COR-L47 (cell line): Measurements from ENCODE around the gene MCRIP2.

Source experiments
- DNase-seq: peaks from one replicate; lab custom pipeline; 2025; lab: John Stamatoyannopoulos, UW

MCRIP2 gene

DNA sequence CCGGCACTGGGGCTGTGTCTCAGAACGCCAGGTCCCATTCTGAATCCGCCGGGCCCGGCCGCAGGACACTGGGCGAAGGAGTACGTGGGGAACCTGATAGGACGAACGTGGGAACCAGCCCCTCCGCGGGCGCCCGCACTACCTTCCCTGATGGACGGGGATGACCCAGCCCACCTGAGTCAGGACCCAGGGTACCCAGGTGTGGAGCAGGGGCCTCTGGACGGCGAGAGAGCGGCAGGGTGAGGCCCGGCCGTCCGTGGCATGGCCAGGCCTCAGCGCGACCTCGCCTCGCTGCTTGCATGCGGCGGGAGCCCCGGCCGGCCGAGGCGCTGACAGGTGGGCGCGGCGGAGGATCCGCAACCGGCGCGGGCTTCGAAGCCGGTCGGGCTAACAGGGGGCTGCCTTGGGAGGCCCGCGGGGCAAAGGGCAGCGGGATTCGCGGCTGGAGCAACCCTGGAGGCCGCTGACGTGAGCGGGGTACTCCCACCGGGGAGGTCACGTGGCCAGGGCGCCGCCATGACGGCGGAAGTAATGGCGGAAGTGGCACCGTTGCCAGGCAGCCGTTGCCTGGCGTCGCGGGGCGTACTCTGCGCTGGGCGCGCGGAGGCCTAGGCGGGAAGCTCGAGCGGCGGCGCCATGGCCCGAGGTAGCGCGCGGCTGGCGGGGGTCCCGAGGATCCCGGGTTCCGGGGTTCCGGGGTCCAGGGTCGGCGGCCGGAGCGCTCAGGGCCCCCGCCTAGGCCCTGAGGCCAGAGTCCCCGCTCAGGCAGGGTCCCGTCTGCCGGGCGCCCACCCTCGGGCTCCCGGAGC is 7.4 kb downstream of the MCRIP2 start, which contains the start of gene WDR90:
Gene WDR90 (plus strand): TSS at position 585 of the 809 bp plus-strand sequence. CDS start 52 bp downstream, at position 637.
- peak; percentile 92 for DNase-seq

DNA sequence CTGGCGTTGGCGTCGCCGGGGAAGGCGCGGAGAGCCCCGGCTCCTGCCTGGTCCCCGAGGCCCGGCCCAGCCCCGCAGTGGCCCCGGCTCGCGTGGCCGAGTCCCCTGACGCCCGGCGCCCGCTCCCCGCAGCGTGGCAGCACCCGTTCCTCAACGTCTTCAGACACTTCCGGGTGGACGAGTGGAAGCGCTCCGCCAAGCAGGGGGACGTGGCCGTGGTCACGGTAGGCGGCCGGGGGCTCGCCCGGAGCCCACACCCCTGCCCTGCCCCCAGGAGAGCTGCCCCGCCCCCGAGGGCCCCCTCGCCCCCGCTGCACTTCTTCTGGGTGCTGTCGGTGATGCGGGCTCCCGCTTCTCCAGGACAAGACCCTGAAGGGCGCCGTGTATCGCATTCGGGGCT is 8.0 kb downstream of the MCRIP2 start:
- no peak for DNase-seq

DNA sequence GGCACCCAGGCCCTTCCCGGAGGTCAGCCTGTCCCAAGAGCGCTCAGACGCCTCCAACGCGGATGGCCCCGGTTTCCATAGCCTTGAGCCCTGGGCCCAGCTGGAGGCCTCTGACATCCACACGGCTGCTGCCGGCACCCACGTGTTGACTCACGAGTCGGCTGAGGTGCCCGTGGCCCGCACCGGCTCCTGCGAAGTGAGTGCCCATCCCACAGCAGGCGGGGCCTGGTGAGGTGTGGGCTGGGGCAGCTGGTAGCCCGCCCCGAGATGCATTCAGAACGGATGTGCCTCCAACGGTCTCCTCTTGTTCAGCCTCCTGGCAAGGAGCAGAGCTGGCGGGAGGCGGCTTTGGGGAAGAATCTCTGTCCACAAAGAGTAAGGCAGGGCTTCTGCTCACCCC is 10.2 kb downstream of the MCRIP2 start:
- DNase-seq: no peak

DNA sequence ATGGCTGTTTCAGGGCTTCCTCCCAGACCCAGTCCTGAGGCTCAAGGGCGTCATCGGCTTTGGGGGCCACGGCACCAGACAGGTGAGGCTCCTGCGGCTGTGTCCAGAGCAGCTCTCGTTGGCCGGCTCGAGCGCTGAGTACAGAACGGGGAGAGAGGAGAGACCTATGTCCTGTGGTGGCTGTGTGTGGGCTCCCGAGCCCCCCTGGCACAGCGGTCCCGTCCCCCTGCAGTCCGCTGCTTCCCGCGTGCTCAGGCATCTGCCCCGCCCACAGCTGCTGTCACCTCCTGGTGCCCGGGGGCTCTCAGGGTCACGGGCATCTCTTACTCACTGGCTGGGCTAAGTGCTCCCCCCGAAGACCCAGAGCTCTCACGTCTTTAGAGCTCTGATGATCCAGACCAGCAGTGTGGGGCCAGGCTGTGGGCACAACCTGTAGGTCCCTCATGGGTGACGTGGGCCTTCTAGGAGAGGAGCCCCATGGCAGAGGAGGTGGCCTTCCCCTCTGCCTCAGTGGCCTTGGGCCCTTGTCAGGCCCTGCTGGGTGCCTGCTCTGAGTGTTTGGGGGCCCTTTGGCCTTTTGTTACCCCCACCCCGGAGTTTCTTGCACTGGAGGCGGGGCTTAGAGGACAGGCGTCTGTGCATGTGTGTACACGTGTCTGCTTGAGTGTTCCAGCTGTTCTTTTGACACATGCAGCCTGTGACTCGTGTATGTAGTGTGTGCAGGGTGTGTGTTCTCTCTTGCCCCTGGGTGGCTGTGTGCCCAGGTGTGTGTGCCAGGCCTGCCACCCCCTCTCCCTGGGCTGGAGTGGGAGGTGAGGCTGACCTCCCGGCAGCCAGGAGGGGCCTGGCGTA is 11.1 kb downstream of the MCRIP2 start:
- DNase-seq: no peak

DNA sequence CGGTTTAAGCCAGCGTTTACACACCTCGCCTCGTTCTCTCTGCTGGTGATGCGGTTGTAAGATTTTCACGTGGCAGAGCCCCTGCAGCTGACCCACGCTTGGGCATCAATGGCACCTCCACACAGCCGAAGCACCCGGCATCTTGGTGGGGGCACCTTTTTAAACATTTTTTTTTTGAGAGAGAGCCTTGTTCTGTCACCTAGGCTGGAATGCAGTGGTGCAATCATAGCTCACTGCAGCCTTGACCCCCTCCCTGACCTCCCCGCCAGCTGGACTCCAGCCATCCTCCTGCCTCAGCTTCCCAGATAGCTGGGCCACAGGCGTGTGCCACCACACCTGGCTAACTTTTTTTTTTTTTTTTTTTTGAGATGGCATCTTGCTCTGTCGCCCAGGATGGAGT is 12.4 kb downstream of the MCRIP2 start:
- DNase-seq: no peak

DNA sequence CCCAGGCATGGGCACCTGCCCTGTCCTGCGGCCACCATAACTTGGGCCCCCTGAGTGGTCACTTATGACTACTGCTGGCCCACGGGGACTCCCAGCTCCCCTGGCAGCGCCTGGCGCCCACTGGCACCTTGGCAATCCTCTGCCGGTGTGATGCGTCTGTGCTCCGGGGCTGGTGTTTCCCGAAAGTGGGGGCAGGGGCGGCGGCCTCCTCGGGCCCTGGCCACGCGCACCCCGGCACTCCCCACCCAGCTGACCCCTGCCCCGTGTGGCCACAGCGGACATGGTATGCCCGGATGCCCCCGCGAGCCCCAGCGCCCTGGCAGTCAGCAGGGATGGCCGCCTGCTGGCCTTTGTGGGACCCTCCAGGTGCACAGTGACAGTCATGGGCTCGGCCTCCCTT is 15.9 kb downstream of the MCRIP2 start:
- no peak for DNase-seq

DNA sequence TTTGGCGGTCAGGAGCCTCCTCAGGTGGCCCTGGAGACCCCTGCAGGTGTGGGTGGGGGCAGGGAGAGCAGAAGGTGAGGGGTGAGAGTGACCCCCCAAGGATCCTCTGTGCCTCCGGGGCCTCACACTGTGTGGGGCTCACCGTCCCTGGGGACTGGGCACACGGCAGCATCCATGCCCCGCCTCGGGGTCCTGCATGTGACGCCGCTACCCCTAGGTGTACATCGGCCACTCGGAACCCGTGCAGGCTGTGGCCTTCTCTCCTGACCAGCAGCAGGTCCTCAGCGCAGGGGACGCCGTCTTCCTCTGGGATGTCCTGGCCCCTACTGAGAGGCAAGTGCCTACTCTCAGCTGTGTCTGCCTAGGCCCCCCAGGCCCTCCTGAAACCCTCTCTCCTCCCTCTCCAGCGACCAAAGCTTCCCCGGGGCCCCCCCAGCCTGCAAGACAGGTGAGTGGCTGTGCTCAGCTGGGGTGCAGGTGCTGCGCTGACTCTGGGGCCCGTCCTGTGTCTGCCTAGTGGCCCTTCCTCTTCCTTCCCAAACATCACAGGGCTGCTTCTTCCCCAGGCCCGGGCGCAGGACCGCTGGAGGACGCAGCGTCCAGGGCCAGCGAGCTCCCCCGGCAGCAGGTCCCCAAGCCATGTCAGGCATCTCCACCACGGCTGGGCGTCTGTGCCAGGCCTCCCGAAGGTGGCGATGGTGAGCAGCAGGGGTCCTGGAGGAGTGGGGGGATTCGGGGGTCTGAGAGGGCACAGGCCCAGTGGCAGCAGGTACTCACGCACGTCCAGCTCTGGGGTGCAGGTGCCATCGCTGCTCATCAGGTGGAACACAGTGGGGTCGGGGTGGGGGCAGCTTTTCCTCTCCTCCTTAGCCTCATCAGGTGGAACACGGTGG is 17.3 kb downstream of the MCRIP2 start:
- no peak for DNase-seq

DNA sequence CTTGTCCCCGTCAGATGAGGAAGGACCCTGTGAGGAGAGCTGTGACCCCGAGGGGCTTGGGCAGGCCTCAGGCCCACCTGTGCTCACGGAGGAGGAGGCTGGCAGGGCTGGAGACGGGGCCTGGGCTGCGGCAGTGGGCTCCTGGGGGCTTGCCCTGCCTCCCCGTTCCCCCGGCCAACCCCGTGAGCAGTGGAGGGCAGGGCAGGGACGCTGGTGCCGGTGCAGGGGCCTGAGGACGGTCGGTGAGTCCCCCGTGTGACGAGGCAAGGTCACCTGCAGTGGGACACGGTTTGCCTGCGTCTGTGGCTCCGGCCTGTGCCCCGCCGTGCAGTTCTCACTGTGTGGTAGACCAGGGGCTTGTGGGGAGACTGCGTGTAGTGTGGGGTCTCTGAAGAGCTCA is 18.0 kb downstream of the MCRIP2 start:
- DNase-seq: no peak

DNA sequence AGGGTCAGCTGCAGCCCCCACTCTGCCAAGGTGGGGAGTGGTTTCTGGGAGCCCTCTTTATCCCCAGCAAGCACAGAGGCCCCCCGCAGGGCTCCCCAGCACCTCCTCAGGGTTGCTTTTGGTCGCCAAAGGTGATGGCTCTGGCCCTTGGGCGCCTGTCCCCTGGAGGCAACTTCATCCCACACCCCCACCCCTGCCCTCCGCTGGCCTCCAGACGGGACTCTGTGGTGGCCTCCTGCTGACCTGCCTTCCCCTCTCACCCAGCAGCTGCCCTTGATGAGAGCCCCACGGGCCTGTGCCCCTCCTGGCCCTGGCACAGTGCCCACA is 18.5 kb downstream of the MCRIP2 start:
- no peak for DNase-seq

DNA sequence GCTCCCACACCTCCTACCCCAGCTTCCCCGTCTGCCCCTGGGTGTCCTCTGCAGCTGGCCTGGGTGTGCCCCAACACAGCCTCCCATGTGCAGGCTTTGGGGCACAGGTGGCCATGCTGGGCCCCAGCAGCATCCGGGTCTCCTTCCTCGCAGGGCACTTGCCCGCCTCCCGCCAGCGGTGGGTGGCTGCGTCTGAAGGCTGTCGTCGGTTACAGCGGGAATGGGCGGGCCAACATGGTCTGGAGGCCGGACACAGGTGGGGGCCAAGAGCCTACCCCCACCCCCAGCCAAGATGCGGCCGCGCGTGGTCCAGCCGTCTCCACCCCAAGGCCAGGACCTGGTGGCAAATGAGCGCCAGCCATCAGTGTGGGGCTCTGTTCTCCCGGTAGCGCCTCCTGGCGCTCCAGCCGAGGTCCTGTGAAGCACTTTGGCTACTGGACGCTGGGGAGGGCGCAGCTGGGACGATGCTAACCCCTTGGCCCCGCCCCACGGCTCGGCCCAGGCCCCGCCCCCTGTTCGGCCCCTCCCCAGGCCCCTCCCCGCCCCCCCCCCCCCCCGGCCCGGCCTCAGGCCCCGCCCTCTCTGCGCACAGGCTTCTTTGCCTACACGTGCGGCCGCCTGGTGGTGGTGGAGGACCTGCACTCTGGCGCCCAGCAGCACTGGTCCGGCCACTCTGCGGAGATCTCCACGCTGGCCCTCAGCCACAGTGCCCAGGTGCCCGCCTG is 19.0 kb downstream of the MCRIP2 start:
- no peak for DNase-seq

DNA sequence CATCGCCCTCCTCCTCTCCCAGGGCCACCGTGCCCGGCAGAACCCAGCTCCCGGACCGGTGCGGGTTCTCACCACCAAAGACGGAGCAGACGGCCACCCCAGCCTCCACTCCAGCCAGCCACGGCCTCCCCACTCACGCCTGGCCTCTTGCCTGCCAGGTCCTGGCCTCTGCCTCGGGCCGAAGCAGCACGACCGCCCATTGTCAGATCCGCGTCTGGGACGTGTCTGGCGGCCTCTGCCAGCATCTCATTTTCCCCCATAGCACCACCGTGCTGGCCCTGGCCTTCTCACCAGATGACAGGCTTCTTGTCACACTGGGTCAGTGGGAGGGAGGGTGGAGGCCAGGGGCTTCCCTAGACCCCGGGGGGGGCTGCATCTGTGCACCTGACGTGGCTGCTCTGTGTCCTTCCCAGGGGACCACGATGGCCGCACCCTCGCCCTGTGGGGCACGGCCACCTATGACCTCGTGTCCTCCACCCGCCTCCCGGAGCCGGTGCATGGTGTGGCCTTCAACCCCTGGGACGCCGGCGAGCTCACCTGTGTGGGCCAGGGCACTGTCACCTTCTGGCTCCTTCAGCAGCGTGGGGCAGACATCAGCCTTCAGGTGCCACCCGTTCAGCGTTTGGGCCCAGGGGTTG is 19.7 kb downstream of the MCRIP2 start:
- no peak for DNase-seq

DNA sequence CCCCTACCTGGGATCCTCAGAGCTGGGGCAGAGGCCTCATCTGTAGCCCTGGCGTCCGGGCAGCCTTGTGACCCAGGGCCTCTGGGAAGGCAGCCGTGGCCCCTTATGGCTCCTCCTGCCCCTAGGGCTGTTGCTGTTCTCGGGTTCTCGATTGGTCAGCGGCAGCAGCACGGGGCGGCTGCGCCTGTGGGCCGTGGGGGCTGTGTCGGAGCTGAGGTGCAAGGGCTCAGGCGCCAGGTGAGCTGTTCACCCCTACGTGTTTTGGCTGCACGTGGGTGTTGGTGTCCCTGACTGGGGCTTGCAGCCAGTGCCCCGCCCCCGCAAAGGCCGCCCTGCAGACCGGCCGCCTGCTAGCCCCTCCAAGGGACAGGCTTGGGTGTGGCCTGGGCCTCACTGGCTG is 20.5 kb downstream of the MCRIP2 start:
- no peak for DNase-seq

DNA sequence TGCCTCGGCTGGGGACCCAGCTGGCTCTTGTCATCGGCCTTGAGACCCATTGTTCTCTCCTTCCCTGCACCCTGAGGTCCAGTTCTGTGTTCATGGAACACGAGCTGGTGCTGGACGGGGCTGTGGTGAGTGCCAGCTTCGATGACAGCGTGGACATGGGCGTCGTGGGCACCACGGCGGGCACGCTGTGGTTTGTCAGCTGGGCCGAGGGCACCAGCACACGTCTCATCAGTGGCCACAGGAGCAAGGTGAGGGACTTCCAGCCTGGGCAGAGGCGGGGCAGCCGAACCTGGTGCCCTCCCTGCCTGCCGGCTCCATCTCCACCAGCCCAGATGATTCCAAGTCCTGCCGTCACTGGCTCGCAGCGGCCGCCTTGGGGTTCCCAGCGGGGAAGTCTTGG is 21.0 kb downstream of the MCRIP2 start:
- no peak for DNase-seq

DNA sequence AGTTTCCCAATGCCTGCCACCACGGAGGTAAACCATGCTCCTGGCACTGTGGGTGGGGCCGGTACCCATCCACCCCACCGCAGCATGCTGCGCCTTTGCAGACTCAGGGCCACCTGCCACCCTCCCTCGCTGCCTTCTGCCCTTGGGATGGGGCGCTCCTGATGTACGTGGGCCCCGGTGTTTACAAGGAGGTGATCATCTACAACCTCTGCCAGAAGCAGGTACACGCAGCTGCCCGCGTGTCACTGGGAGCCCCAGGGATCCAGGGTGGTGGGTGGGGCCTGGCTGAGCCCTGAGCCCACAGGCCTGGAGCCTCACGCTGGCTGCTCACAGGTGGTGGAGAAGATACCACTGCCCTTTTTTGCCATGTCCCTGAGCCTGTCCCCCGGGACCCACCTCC is 24.9 kb downstream of the MCRIP2 start:
- no peak for DNase-seq

DNA sequence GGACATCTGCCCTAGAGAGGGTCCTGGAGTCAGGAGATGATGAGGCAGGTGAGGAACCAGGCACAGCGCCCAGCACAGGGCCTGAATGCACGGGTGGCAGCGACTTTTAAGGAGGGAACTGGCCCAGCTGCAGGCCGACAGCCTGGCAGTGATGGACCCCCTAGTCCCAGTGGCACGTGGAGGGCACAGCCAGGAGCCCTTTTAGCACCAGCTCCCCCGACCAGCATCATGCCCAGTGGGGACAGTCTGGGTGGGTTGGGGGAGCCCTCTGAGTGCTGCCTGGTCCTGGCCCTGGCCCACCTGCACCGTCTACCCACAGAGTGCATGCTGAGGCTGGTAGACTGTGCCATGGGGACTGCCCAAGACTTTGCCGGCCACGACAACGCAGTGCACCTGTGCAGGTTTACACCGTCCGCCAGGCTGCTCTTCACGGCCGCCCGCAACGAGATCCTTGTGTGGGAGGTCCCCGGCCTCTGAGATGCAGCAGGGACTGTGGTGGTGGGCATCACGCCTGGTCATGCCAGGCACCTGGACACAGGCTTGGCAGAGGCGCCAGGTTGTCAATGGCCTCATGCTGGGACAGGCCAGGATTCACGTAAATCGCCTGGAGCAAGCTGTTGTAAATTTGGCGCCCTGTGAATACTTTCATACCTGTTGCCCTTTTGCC is 25.6 kb downstream of the MCRIP2 start:
- DNase-seq: no peak

DNA sequence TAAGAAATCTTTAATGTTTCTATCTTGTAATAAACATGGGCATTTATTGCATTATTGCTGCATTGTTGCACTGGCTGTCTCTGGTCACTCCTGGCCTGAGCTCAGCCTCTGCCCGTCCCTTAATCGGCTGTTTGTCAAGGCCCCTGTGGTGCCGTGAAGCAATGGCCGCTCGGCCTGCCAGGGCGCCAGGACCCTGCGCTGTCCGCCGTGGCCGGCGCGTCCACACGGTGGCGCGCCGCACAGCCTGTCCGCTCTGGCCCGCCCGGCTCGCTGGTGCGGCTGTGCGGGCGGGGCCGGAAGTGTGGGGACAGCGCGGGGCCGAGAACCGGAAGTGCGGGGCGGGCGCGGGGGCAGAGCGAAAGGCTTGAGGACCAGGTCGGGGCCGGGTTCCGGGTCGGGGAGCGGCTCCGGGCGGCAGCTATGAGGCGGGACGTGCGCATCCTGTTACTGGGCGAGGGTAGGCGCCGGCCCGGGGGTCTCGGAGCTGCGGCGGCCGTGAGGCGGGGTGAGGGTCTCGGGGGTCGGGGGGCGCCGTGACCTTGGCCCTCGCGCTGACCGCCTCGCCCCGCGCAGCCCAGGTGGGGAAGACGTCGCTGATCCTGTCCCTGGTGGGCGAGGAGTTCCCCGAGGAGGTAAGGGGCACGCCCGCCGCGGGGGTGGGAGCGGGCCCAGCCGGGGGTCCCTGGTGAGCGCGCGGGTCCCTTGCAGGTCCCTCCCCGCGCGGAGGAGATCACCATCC is 26.3 kb downstream of the MCRIP2 start, which contains the start of gene RHOT2:
Gene RHOT2 (plus strand): TSS at position 353 of the 739 bp plus-strand sequence. CDS start 68 bp downstream, at position 421.
- DNase-seq: peak; percentile 91

DNA sequence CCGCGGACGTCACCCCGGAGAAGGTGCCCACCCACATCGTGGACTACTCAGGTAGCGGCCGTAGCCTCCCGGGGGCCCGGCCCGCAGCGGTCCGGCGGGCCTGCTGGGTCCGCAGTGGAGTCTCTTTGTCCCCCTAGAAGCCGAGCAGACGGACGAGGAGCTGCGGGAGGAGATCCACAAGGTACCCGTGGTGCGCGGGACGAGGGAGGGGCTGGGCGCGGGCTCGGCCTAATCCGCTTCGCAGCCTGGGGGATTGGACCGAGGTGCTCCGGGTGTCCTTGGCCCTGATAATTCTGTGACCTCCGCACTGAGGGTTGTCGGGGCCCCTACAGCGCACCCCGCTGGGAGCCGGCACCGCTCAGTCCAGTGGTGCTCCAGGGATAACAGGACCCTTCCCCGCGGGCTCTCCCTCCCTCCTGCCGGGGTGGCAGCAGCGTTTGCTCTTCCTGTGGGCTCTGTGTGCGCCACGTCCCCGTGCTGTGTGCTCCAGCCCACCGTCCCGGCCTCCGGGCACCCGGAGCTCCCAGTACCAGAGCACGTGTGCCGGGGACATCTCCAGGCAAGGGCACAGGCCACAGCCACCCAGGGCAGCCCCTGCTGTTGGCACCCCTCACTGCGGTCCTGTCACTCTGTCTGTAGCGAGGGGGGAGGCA is 27.0 kb downstream of the MCRIP2 start:
- DNase-seq: no peak

DNA sequence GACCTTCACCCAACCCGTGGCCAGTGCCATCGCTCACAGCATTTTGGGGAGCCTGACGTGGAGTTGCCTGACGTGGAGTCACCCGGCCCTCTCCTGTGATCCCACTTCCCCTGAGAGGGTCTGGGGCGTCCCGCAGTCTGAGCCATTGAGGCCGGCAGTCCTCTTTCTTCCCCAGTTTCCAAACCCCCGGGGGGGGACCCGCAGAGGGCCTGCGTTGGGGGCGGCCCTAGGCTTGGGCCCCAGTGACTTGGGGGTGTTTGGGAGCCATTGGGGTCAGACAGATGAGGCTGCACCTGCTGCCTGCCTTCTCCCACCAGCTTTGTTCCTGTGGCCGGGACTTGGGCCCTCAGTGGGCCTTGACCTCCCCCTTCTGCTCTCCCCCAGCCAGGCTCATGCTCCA is 28.0 kb downstream of the MCRIP2 start:
- no peak for DNase-seq
